HG03558 (cell line): Measurements from ENCODE around the gene ZNF77.
"Not testable (repeated sequence)": the region's sequence is repeated elsewhere in the genome, so short reads cannot be mapped to it uniquely, and the experiment has no call there.

Experiments
- ATAC-seq: cut with Tn5 transposase; IDR thresholded peaks from one replicate; pipeline ENCODE4 v1.9.1; 2021; ENCODE audit warnings: moderate number of reproducible peaks; ENCODE audit not compliant: unreplicated experiment; ENCODE audit errors: extremely low read depth

ZNF77 gene

DNA sequence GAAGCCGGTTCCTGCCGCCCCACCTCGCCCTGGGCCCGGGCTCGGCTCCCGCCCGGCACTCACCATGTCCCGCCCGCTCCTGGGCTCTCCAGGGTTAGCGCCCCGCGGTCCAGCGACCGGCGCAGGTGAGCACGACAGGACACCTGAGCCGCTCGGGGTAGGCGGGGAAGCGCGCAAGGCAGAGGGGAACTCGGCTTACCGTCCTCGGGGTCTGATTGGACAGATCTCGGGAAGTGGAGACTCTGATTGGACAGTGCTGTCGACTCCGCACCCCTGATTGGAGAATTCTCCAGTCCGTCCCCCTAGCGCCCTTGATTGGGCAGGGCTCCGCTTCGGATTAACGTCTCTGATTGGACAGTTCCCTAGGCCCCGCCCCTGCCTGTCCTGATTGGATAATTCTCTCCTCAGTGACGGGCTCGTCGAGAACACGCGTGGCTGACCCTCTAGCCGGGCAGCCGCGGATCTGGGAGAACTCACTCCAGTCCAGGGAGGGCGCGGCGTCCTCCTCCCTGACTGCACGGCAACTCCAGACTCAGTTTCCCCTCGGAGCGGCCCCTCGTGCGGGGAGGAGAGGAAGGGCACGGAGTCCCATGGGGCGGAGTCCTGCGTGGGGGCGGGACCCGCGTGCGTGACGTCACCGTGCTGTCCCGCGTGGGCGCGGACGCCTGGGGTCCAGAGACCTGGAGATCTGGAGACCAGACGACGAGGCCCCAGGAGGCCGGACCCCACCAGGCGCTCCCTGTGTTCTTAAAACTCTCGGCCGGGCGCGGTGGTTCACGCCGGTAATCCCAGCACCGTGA lies at the start of gene ZNF77:
TSS of gene ZNF77 (minus strand) at position 197 of the 800 bp plus-strand sequence. CDS start at position 66, 131 bp downstream.
- ATAC-seq = peak; percentile 78

DNA sequence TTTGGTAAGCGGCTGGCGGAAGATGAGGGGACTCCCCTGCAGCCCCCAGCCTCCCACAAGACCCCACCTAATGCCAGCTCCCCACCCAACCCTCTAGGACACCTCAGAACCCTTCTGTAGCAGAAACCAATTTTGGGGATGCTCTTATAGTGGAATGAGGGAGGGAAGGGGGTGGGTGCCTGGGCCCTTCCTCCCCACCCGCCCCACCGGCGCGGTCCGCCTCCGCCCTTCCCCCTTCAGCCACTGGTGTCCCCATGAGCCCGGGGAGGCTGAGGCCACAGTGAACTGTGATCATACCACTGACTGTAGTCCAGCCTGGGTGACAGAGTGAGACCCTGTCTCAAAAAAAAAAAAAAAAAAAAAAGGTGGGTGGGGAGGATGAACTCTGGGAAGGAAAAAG lies 48.8 kb upstream of the ZNF77 start:
- ATAC-seq = no peak

DNA sequence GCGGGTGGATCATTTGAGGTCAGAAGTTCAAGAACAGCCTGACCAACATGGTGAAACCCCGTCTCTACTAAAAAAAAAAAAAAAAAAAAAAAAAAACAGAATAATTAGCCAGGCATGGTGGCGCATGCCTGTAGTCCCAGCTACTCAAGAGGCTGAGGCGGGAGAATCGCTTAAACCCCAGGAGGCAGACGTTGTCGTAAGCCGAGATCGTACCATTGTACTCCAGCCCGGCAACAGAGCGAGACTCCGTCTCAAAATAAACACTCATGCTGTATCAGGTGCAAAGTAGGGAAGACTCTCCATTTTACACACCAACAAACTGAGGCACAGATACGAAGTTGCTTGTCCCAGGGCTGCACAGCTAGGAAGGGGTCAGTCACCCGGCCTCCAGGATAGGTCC lies 48.2 kb upstream of the ZNF77 start:
- no peak for ATAC-seq

DNA sequence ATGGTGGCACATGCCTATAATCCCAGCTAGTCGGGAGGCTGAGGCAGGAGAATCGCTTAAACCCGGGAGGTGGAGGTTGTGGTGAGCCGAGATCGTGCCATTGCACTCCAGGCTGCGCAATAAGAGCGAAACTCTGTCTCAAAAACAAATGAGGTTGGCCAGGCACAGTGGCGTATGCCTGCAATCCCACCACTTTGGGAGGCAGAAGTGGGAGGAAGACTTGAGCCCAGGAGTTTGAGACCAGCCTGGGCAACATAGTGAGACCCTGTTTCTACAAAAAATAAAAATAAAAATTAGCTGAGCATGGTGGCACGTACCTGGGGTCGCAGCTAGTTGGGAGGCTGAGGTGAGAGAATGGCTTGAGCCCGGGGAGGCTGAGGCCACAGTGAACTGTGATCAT lies 47.6 kb upstream of the ZNF77 start:
- not testable (repeated sequence) for ATAC-seq

DNA sequence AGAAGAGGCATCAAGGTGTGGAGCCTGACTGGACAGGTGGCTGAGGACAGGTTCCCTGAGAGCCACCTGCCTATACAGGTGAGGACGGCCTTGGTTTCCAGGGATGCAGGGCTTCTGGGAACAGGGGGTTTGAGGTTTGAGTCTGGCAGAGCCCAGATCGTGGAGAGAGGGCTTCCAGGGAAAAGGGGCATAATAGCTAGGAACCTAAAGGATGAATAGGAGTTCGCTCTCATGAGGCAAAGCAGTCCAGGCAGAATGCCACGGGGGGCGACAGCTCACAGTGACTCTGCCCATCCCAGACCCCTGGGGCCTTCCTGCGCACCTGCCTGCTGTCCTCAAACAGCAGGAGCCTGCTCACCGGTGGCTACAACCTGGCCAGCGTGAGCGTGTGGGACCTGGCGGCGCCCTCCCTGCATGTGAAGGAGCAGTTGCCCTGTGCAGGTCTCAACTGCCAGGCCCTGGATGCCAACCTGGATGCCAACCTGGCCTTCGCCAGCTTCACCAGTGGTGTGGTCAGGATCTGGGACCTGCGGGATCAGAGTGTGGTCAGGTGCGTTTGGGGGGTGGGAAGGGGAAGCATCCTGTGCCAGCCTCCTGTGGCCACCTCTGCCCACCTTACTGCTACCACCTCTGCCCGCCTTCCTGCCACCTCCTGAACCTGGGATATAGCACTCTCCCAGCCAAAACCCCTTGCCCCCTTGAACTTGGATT lies 44.6 kb upstream of the ZNF77 start:
- ATAC-seq = no peak

DNA sequence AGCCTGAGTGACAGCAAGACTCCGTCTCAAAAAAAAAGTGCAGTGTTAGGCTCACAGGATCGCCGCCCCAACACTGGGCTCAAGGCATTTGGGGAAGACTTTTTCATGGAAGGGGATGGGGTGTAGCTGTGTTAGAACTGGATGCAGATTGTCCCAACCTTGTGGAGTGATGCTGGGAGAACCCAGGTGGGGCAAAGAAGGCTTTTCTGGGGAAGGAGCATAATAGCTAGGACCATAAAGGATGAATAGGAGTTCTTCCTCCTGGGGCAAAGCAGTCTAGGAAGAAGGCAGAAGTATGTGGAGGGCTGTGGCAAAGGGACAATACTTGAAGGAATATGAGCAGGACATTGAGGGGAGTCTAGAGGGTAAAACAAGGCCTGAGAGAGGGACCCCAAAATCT lies 43.8 kb upstream of the ZNF77 start:
- ATAC-seq = no peak

DNA sequence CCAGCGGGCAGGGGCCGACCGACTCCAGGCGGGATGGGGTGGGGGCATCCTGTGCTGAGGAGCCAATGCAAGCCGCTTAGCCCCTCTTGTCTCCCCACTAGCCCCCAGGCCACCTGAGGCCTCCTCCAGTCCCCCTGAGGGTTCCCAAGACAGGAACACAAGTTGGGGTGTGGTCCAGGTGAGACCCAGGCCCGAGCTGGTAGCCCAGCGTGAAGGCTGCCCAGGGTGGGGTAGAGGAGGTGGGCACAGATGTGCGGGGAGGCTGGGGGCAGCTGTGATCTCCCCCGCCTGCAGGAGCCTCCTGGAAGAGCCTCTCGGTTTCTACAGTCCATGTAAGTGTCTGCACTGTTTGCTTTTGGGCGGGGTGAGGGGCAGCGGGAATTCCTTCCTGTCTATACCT lies 43.0 kb upstream of the ZNF77 start:
- ATAC-seq = no peak

DNA sequence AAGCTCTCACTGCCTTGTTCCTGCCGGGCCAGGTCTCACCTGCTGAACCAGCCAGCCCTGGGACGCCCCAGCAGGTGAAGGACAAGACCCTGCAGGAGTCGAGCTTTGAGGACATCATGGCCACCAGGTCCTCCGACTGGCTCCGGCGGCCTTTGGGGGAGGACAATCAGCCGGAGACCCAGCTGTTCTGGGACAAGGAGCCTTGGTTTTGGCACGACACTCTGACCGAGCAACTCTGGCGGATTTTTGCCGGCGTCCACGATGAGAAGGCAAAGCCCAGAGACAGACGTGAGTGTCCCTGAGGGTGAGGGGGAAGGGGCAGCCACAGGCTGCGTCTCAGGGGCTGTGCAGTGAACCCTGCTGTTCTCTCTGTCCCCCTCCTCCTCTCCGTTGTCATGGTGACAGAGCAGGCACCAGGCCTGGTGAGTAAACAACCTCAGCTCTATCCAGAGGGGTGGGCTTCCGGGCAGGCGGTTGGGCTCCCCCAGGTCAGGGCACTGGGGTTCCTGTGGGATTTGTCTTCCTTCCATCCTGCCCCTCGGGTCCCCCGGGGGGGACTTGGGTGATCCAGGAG lies 42.3 kb upstream of the ZNF77 start:
- ATAC-seq = no peak

DNA sequence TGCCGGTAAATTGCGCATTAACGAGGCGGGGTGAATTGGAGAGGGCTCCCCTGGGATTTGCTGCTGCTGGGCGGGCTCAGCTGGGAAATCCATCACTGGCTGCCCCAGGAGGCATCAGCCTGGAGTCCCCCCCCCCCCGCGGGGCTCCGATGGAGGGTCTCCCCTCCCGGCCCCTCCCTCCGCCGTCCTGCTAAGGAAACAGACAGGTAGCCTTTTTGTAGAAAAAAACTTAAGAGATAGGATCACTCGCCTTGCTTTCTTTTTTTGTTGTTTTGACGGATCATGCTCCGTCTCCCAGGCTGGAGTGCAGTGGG lies 39.4 kb upstream of the ZNF77 start:
- no peak for ATAC-seq

DNA sequence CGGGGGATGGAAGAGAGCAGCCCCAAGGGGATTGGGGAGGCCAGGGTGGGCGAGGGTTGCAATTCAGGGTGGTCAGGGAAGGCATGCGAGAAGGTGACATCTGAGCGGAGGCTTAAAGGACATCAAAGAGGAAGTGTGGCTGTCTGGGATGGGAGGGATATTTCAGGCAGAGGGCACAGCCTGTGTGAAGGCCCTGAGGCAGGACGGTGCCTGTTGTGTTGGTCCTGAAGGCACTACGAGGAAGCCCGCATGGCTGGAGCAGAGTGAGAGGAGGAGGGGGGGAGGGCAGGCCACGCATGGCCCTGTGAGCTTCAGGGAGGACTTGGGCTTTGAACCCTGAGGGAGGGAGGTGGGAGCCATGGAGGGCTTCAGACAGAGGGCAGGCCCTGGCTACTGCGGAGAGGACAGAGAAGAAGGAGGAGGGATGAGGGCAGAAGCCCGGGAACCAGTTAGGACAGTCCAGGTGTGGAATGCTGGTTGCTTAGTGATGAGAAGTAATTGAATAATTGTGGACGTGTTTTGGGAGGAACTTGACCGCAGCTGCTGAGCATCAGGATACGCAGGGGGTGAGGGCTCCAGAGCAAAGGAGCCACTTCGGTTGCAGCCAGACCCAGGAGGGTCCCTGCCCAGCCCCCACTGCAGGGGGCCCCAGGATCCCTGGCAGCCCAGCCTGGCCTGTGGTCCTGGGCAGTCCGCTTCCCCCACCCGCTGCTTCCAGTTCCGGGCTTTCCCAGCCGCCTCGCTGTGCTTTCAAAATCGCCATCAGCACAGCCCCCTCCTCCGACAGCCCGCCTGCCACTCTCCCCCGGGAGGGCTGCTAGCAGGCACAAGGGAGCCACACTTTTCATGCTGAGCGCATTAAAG lies 38.8 kb upstream of the ZNF77 start:
- ATAC-seq = no peak

DNA sequence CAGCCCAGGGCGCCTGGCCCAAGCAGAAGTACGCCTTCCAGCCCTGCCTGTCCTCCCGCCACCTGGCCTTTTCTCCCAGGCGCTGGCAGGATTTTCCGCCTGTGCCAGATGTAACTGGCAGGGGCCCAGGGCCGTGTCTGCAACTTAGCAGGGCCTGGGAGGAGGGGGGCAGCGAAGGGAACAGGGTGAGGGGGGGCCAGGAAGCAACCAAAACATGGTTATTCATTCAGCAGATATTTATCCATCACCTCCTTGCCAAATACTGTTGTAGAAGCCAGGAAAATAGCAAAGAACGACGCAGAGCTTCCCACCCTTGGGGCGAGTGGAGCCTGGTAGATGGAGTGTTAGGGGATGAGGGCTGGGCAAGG lies 38.2 kb upstream of the ZNF77 start:
- ATAC-seq = no peak

DNA sequence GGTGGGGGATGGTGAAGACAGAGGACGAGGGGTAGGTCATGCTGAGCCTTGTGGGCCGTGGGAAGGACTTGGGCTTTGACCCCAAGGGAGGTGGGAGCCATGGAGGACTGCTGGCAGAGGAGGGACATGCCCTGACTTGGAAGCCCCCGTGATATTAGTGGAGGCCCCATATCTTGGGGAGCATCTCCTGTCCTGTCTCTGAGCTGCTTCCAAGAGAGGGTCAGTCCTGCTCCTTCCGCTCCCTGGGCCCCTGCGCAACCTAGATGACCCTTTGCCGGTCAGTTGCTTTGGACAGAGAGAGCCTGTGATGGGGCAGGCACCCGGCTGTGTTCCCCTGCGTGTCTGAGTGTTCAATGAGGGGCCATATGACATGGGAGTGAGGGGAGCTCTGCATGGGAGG lies 37.8 kb upstream of the ZNF77 start:
- ATAC-seq = no peak

DNA sequence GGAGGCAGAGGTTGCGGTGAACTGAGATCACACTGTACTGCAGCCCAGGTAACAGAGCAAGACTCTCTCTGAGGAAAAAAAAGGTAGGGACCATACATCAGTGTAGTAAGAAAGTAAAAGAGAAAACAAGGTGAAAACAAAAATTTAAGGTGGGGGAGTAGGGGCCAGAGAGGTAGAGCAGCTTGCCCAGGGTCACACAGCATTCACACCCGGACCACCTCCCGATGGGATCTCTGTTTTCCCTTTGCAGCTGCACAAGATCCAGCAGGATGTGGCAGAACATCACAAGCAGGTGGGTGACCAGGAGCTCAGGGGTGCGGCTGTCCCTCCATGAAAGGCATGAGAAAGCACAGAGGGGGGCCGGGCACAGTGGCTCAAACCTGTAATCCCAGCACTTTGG lies 37.1 kb upstream of the ZNF77 start:
- ATAC-seq = no peak

DNA sequence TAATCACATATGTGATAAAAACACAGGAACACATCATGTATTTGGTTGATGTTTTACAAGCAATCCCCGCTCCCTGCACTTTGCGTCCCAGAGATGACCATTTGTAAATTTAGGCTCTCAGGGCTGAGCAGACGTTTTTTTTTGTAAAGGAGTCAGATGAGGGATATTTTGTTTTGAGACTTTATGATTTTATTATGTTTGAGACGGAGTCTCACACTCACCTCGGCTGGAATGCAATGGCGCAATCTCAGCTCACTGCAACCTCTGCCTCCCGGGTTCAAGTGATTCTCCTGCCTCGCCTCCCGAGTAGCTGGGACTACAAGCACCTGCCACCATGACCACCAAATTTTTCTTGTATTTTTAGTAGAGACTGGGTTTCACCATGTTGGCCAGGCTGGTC lies 34.0 kb upstream of the ZNF77 start:
- no peak for ATAC-seq

DNA sequence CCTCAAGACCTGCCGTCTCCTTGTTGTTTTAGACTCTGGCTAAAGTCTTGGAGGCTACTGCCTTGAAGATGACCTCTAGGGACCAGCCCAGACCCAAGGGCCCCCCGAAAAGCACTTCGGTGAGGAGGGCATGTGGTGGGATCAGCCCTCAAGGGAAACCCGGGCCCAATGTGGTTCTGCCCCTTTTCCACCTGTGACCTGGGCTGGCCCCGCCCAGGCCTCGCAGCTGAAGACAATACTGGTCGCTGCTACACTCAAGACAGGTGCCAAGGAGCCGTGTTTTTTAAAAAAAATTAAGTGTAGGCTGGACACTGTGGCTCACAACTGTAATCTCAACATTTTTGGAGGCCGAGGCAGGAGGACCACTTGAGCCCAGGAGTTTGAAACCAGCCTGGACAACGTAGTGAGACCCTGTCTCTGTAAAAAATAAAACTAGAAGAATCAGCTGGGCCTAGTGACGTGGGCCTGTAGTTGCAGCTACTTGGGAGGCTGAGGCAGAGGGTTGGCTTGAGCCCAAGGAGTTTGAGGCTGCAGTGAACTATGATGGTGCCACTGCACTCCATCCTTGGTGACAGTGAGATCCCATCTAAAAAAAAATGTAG lies 33.5 kb upstream of the ZNF77 start:
- no peak for ATAC-seq

DNA sequence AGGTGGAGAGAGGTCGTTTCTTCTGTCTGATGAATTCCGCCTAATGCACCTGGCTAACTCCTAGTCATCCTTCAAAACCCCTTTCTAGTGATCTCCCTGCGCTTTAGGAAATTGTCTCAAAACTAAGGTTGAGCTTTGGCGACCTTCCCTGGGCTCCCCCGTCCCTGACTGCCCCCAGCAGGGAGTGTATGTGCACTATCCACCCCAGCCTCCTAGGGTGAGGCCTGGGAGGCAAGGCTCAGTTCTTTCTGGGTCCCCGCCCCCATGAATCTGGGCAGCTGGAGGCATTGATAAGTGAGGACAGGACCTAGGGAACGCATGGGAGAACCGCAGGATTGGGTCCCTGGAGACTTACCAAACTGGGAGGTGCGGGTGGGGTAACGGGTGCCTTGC lies 33.0 kb upstream of the ZNF77 start:
- no peak for ATAC-seq

DNA sequence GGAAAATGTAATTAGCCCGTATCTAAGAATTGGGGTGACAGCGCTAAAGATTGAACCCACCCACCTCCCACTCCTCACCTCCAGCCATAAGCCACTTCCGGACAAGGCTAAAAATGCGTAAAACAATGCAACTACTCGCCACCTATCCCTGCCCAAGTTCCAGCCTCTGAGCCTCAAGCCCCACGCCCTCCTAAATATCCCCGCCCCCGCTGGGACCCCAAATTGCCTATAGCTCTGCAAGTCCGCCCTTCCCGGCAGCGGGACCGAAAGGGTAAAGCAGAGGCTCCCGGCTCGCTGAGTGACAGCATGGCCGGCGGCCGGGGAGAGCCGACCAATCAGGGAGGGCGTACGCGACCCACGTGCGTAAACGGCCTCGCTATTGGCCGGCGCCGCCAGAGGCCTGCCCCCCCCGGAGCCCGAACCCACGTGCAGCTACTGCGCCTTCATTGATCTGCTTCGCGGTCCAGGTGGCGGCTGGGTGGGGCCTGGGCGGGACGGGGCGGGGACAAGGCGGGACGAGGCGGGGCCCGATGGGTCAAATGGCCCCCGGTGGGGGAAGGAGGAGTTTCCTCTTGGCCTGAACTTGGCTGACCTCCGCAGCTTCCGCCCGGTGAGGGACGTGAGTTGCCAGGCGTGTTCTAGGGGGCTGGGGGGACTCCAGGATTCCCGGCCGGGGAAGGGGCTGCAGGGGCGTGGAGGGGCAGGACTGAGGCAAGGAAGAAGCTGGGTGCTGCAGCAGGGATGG lies 32.4 kb upstream of the ZNF77 start, which contains the start of gene TLE6:
TSS of gene TLE6 (plus strand) at position 564 of the 745 bp plus-strand sequence. CDS start 670 bp downstream, outside the sequence.
- ATAC-seq = peak; percentile 82

DNA sequence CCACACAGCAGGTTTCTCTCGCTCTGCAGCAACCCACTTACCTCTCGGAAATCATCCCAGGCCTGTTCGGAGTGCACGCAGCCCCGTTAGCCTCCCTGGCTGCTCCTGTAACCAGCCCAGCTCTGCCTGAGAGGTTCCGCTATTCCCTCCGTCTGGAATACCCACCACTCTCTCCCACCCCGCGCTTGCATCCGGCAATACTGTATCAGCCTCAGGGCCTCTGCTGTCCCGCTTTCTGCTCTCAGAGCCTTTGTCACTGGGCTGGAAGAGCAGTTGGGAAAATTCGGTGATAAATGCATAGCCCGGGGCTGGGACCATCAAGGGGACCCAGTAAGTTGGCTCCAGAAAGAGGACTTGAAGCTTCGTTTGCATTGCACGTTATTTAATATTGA lies 31.8 kb upstream of the ZNF77 start:
- ATAC-seq = no peak

DNA sequence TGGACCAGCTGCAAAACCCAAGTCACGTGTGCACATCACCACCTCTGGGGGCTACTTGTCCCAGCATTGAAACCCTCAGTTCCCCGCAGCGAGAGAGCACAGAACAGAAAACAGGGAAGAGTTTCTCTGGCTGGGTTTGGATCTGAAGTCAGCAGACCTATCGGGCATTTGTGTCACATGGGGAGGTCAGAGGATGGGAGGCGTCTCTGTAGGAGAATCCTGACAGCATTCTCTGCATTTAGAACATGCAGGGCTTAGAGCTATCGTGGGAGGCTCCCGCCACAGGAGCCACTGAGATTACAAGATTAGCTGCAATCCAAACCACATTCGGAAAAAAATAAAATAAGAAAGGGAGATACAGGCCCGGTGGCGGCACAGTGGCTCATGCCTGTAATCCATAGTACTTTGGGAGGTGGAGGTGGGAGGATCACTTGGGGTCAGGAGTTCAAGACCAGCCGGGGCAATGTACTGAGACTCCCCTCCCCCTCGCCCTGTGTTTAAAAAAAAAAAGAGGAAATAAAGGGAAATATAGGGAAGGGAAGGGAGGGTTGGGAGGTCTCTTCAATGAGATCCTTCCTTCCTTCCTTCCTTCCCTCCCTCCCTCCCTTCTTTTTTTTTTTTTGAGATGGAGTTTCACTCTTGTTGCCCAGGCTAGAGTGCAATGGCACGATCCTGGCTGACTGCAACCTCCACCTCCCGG lies 29.7 kb upstream of the ZNF77 start:
- ATAC-seq = no peak
